GM23248 (cell line): ENCODE results near the gene SEC14L1.

Experiments used
- EZH2 ChIP-seq: fragments of 200-600 bp; sonication (generic); IDR thresholded peaks from 2 replicates; pipeline ENCODE4 v1.6.1; 2018; ENCODE audit warnings: antibody characterized with exemption, mild to moderate bottlenecking; ENCODE audit not compliant: insufficient read depth, poor library complexity, severe bottlenecking
- EZH2phosphoT487 ChIP-seq: fragments of 200-600 bp; sonication (generic); IDR thresholded peaks from 2 replicates; pipeline ENCODE4 v1.6.1; 2018; ENCODE audit warnings: antibody characterized with exemption, moderate library complexity, mild to moderate bottlenecking, low read depth; ENCODE audit not compliant: insufficient read depth

DNA sequence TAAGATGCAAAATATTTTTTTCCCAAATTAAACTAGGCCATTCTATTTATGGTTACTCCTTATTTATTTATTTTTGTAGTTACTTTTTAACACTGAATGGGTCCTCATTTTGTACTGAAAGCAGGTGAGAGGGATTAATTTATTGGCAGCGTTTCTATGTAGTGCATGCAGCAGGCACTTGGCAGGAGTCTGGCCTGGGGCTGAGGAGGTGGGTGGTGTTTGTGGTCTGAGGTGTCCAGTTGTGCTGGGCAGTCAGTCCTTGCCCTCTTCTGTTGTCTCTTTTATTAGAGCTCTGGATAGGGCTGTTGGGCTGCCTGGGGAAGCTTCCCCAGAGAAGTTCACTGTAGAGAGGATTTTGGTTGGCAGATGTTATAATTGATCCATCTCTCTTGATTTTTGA, 12.7 kb downstream of the SEC14L1 start:
- TF ChIP-seq EZH2phosphoT487, result no peak
- TF ChIP-seq EZH2, result no peak
